CD14-positive monocyte (primary cell): ENCODE data around the gene IL1R2. TPM values are rescaled to one million over a fixed set of nuclear protein-coding genes. Genes with fewer than 3 reads are reported as not detected.

Experiments used
- DNase-seq, 3 donors: peaks; one replicate each; pipeline ENCODE4 v3.0.0-alpha.2; 2011 to 2022
- H2AFZ ChIP-seq: 2 replicates; pipeline ENCODE4 v1.6.0; 2012; ENCODE audit warnings: mild to moderate bottlenecking, low read depth, low read length, inconsistent platforms; ENCODE audit not compliant: insufficient read depth, poor library complexity, severe bottlenecking
- H3K27ac ChIP-seq, 2 donors: 1 replicate in 1 of 2; 2 replicates in 1 of 2; pipeline ENCODE4 v1.5.1; 2012 to 2013; ENCODE audit warnings: low read length in 2 of 2, control low read depth in 1 of 2, inconsistent platforms in 1 of 2, low read depth in 1 of 2, mild to moderate bottlenecking in 1 of 2
- H3K27me3 ChIP-seq, 2 donors: one replicate each; pipeline versions ENCODE4 v1.6.0 to v1.6.1; 2011 to 2013; ENCODE audit warnings: low read length in 2 of 2; ENCODE audit not compliant: control insufficient read depth in 2 of 2, insufficient read depth in 2 of 2
- H3K36me3 ChIP-seq, 2 donors: replicated peaks in 1 of 2; 1 replicate in 1 of 2; 2 replicates in 1 of 2; pipeline versions ENCODE4 v1.5.1 to v1.6.1; 2012 to 2013; ENCODE audit warnings: low read length in 2 of 2, control low read depth in 1 of 2, inconsistent platforms in 1 of 2, mild to moderate bottlenecking in 1 of 2; ENCODE audit not compliant: insufficient read depth in 2 of 2, control insufficient read depth in 1 of 2
- H3K4me1 ChIP-seq, 2 donors: 1 replicate in 1 of 2; 2 replicates in 1 of 2; pipeline versions ENCODE4 v1.5.1 to v1.6.1; 2012 to 2013; ENCODE audit warnings: low read length in 2 of 2, control low read depth in 1 of 2, inconsistent platforms in 1 of 2, mild to moderate bottlenecking in 1 of 2, moderate library complexity in 1 of 2; ENCODE audit not compliant: insufficient read depth in 2 of 2, control insufficient read depth in 1 of 2
- H3K4me2 ChIP-seq: replicated peaks from 2 replicates; pipeline ENCODE3; 2012; ENCODE audit warnings: low read length, moderate library complexity, mild to moderate bottlenecking; ENCODE audit not compliant: poor library complexity, severe bottlenecking; ENCODE audit errors: extremely low read depth
- H3K4me3 ChIP-seq, 3 experiments: fragments of 200-600 bp in 1 of 3; sonication (generic) in 1 of 3; replicated peaks in 1 of 3; 1 replicate in 2 of 3; 2 replicates in 1 of 3; pipeline ENCODE4 v1.5.1; 2011 to 2013; ENCODE audit warnings: low read length in 3 of 3, mild to moderate bottlenecking in 3 of 3, control low read depth in 2 of 3, low read depth in 2 of 3, inconsistent platforms in 1 of 3, moderate library complexity in 1 of 3
- H3K79me2 ChIP-seq: 2 replicates; pipeline ENCODE4 v1.6.0; 2012; ENCODE audit warnings: mild to moderate bottlenecking, control low read depth, inconsistent platforms, low read length, moderate library complexity; ENCODE audit not compliant: insufficient read depth
- H3K9ac ChIP-seq: 2 replicates; pipeline ENCODE4 v1.6.0; 2017; ENCODE audit warnings: low read length, mild to moderate bottlenecking; ENCODE audit not compliant: insufficient read depth, poor library complexity, severe bottlenecking
- H3K9me3 ChIP-seq, 2 donors: replicated peaks in 1 of 2; 1 replicate in 1 of 2; 2 replicates in 1 of 2; pipeline versions ENCODE4 v1.5.1 to v1.6.1; 2012 to 2013; ENCODE audit warnings: low read length in 2 of 2, control low read depth in 1 of 2; ENCODE audit not compliant: control insufficient read depth in 1 of 2, insufficient read depth in 1 of 2
- H4K20me1 ChIP-seq: 2 replicates; pipeline ENCODE4 v1.6.0; 2012; ENCODE audit warnings: mild to moderate bottlenecking, low read length, control low read depth, moderate library complexity; ENCODE audit not compliant: insufficient read depth
- H3K27ac Mint-ChIP-seq, 7 donors: one replicate each; pipeline ENCODE4 v1.8.0; 2020; ENCODE audit warnings: mild to moderate bottlenecking in 7 of 7, mixed read lengths in 7 of 7, moderate library complexity in 6 of 7, inconsistent platforms in 2 of 7
- H3K27me3 Mint-ChIP-seq, 3 donors: one replicate each; pipeline ENCODE4 v1.8.0; 2021 to 2022; ENCODE audit warnings: low read depth in 3 of 3, mild to moderate bottlenecking in 3 of 3, mixed read lengths in 3 of 3, moderate library complexity in 3 of 3, inconsistent platforms in 1 of 3
- H3K36me3 Mint-ChIP-seq, 2 donors: one replicate each; pipeline ENCODE4 v1.8.0; 2020; ENCODE audit warnings: mixed read lengths in 2 of 2, inconsistent platforms in 1 of 2, mild to moderate bottlenecking in 1 of 2
- H3K4me1 Mint-ChIP-seq: one replicate; pipeline ENCODE4 v1.8.0; 2020; ENCODE audit warnings: mild to moderate bottlenecking, mixed read lengths
- H3K4me3 Mint-ChIP-seq, 2 donors: one replicate each; pipeline ENCODE4 v1.8.0; 2020; ENCODE audit warnings: mild to moderate bottlenecking in 2 of 2, mixed read lengths in 2 of 2, moderate library complexity in 1 of 2
- H3K9me3 Mint-ChIP-seq, 7 donors: one replicate each; pipeline ENCODE4 v1.8.0; 2020 to 2022; ENCODE audit warnings: mixed read lengths in 7 of 7, mild to moderate bottlenecking in 6 of 7, moderate library complexity in 6 of 7, inconsistent platforms in 2 of 7
- intact Hi-C, 2 donors: fragments of 100-400 bp; cut with micrococcal nuclease; formaldehyde crosslinking; loops; one replicate each; pipeline versions ENCODE4 v1.15.0 to v1.15.1; 2023
- polyA plus RNA-seq, 3 donors: library from polyadenylated mRNA; depleted of rRNA in 1 of 3; unstranded in 2 of 3; stranded (reverse) in 1 of 3; fragments of 300-500 nt in 2 of 3; fragments of >200 nt in 1 of 3; fragmentation: Illumina TruSeq in 2 of 3; gene quantifications; 1 replicate in 2 of 3; 2 replicates in 1 of 3; pipeline ENCODE4 v1.2.3, GENCODE V29; 2012 to 2021
- TF ChIP-seq, protein P1 (sequence below): fragments of 200-600 bp; IDR thresholded peaks from one replicate; pipeline ENCODE4 v1.8.0; 2022; ENCODE audit warnings: antibody characterized with exemption, mild to moderate bottlenecking

IL1R2 gene
- polyA plus RNA-seq, 3 donors: 5.9 to 12.0 (median 6.2) TPM

DNA sequence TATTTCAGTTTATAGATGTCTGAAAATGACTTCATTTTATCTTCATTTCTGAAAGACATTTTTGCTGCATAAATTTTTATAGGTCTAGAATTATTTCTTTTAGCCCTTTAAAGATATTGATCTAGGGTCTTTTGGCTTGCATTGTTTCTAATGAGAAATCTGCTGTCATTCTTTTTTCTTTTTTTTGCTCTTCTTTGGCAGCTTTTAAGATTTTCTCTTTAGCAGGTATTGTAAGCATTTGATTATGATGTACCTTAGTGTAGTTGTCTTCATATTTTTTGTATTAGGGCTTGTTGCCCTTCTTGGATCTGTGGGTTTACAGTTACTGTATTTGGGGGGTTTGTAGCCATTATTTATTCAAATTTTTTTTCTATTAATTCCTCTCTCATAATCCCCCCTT, 84.8 kb downstream of the IL1R2 start:
- H3K27me3 Mint-ChIP-seq: peaks cover 0 to 3% (median 0%) of the 10 kb centered on the region in 3 donors
- H3K79me2 ChIP-seq: no peaks in the 10 kb centered on the region
- no peak overlapping the region for H3K27ac ChIP-seq
- intact Hi-C loops: no loop called here
- no peaks in the 10 kb centered on the region for H3K9me3 Mint-ChIP-seq
- H3K36me3 ChIP-seq: no peaks in the 10 kb centered on the region
- no peak overlapping the region for H3K27ac Mint-ChIP-seq
- TF ChIP-seq, protein P1, sequence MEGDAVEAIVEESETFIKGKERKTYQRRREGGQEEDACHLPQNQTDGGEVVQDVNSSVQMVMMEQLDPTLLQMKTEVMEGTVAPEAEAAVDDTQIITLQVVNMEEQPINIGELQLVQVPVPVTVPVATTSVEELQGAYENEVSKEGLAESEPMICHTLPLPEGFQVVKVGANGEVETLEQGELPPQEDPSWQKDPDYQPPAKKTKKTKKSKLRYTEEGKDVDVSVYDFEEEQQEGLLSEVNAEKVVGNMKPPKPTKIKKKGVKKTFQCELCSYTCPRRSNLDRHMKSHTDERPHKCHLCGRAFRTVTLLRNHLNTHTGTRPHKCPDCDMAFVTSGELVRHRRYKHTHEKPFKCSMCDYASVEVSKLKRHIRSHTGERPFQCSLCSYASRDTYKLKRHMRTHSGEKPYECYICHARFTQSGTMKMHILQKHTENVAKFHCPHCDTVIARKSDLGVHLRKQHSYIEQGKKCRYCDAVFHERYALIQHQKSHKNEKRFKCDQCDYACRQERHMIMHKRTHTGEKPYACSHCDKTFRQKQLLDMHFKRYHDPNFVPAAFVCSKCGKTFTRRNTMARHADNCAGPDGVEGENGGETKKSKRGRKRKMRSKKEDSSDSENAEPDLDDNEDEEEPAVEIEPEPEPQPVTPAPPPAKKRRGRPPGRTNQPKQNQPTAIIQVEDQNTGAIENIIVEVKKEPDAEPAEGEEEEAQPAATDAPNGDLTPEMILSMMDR: no peak
- H3K27me3 ChIP-seq: no peaks in the 10 kb centered on the region
- H3K4me1 Mint-ChIP-seq: peaks cover 37% of the 10 kb centered on the region
- peaks cover 0 to 2% of the 10 kb centered on the region in 2 donors for H3K36me3 Mint-ChIP-seq
- H3K9ac ChIP-seq: no peak overlapping the region
- no peak overlapping the region for H3K4me2 ChIP-seq
- peaks cover 30 to 38% of the 10 kb centered on the region in 2 donors for H3K4me1 ChIP-seq
- H3K4me3 ChIP-seq: no peak overlapping the region
- no peak overlapping the region for H2AFZ ChIP-seq
- H3K4me3 Mint-ChIP-seq: no peak overlapping the region
- no peak for DNase-seq
- H3K9me3 ChIP-seq: no peaks in the 10 kb centered on the region
- H4K20me1 ChIP-seq: no peaks in the 10 kb centered on the region

Other genes starting within 250 kb of the IL1R2 start
- 1 to 10 TPM; 1.8 to 2.7 (median 2.6) TPM for gene IL1R1, start 150.8 kb downstream of the IL1R2 start, polyA plus RNA-seq
- gene IL1RL2, start 195.1 kb downstream of the IL1R2 start, polyA plus RNA-seq: 1 to 10 TPM in 1 of 3 donors, under 1 TPM in 1, not detected in 1; 0.07 to 1.5 TPM